GM06990 (cell line): ENCODE results near the gene CUL5.

Experiments
- DNase-seq: peaks from one replicate; pipeline ENCODE4 v3.0.0-alpha.2; 2011; ENCODE audit not compliant: insufficient read length; ENCODE audit errors: extremely low read depth
- H3K27me3 ChIP-seq: replicated peaks from 2 replicates; pipeline ENCODE4 v1.6.0; 2011; ENCODE audit warnings: low read length; ENCODE audit not compliant: control insufficient read depth, insufficient read depth
- H3K36me3 ChIP-seq: 2 replicates; pipeline ENCODE4 v1.5.1; 2011; ENCODE audit warnings: low read length; ENCODE audit not compliant: control insufficient read depth, insufficient read depth
- H3K4me3 ChIP-seq: replicated peaks from 2 replicates; pipeline ENCODE4 v1.5.1; 2011; ENCODE audit warnings: low read depth, mild to moderate bottlenecking, control low read depth, low read length
- CTCF ChIP-seq: IDR thresholded peaks from 2 replicates; pipeline ENCODE4 v1.5.1; 2011; ENCODE audit warnings: low read length, control low read depth, mild to moderate bottlenecking, inconsistent platforms; ENCODE audit not compliant: insufficient read depth, poor library complexity, severe bottlenecking

Gene CUL5

GRCh38 chr11:107998761-107999160, 9.9 kb upstream of the CUL5 start:
- H3K4me3 ChIP-seq = no peak overlapping the region
- DNase-seq = no peak
- no peaks in the 10 kb centered on the region for H3K27me3 ChIP-seq
- no peaks in the 10 kb centered on the region for H3K36me3 ChIP-seq
- no peak for TF ChIP-seq CTCF

- Histone ChIP-seq H3K36me3 (no peaks in the 10 kb centered on the region), H3K27me3 (no peaks in the 10 kb centered on the region), H3K4me3 (no peak overlapping the region)
- DNase-seq = peak; percentile 17
- peak; percentile 68 for TF ChIP-seq CTCF
Measured at GRCh38 chr11:107999759-108000455, 8.8 kb upstream of the CUL5 start.

- Histone ChIP-seq H3K36me3 (no peaks in the 10 kb centered on the region), H3K27me3 (no peaks in the 10 kb centered on the region), H3K4me3 (no peak overlapping the region)
- DNase-seq = no peak
- no peak for TF ChIP-seq CTCF
Measured at GRCh38 chr11:108002476-108002875, 6.2 kb upstream of the CUL5 start.

- Histone ChIP-seq H3K36me3 (no peaks in the 10 kb centered on the region), H3K4me3 (no peak overlapping the region)
- no peak for TF ChIP-seq CTCF
Measured at GRCh38 chr11:108003623-108004022, 5.1 kb upstream of the CUL5 start.

GRCh38 chr11:108007819-108008218, 879 bp upstream of the CUL5 start:
- Histone ChIP-seq H3K27me3 (no peaks in the 10 kb centered on the region), H3K4me3 (no peak overlapping the region)
- no peak for TF ChIP-seq CTCF

More at GRCh38 chr11:108003623-108004022, 5.1 kb upstream of the CUL5 start:
- no peaks in the 10 kb centered on the region for H3K27me3 ChIP-seq
- no peak for DNase-seq

More at GRCh38 chr11:108007819-108008218, 879 bp upstream of the CUL5 start:
- H3K36me3 ChIP-seq = no peaks in the 10 kb centered on the region; the same call in 1 of the 2 replicates
- DNase-seq = no peak
